ENCODE data around the gene PER2.

DNA sequence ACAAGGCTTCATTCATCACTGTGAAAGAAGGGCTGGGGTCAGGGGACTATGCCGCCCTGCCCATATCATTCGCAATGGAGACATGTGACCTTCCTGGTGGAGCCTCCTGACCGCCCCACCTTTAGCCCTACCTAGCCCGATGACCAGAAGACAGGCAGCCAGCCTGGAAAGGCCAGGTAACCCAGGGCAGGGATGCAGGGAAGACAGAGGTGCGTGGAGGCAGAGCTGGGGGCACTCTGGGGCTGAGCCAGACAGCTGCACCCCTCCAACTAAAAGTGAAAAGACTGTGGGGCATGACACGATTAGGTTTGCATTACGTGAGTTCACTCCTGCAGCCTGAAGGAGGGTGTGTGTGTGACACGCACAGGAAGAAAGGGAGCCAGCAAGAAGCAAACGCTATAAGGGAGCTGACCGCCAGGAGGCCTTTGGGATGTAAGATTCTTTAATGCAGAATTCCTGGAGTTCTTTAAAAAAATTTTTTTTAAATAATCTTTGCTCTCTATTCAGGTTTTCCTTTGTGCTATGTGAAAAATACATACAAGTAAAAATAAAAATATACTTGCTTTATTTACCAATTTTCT, 44.8 kb downstream of the PER2 start:
- TF ChIP-seq, protein P1, sequence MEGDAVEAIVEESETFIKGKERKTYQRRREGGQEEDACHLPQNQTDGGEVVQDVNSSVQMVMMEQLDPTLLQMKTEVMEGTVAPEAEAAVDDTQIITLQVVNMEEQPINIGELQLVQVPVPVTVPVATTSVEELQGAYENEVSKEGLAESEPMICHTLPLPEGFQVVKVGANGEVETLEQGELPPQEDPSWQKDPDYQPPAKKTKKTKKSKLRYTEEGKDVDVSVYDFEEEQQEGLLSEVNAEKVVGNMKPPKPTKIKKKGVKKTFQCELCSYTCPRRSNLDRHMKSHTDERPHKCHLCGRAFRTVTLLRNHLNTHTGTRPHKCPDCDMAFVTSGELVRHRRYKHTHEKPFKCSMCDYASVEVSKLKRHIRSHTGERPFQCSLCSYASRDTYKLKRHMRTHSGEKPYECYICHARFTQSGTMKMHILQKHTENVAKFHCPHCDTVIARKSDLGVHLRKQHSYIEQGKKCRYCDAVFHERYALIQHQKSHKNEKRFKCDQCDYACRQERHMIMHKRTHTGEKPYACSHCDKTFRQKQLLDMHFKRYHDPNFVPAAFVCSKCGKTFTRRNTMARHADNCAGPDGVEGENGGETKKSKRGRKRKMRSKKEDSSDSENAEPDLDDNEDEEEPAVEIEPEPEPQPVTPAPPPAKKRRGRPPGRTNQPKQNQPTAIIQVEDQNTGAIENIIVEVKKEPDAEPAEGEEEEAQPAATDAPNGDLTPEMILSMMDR (IDR thresholded peaks at IDR 0.05 in 8 of 11, conservative IDR thresholded peaks at IDR 0.05 in 3 of 11), result no peak
- no peak for TF ChIP-seq POLR2A (IDR thresholded peaks at IDR 0.05)
- TF ChIP-seq POLR2AphosphoS5 (IDR thresholded peaks at IDR 0.05), result no peak
